ENCODE results near the gene LGI2.
A peak's percentile ranks its signal among the peaks of the same experiment; 100 is the strongest.

LGI2 gene

DNA sequence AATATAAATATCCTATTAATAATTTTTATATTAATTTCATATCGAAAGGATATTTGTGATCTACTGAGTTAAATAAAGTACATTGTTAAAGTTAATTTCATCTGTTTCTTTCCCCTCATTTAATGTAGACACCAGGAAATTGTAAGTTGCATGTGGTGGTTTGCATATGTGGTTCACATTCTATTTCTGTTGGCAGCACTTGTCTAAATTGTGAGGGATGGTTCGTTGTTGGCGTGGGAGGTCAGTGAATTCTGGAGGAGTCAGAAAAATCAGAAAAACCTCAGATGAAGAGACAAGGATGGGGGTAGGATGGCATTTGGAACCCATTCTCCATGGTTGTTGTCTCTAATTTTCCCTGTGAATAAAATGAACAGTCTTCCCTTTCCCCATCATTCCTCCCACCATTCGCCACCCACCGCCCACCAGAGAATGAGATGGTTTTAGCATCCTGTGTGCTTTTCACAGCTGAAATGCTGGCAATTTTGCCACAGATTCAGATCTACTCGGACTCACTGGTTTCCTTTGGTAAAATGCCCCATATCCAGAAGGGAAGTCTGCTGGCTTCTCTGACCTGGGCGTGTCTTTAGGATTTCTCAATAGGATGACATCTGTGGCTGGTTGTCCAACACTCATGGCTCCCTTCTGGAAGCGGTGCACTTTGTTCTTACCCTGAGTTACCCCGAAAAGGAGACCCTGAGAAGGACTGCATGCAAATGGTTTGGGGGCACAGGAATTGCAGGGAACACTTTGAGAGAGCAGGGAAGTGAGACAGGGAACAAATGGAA, 52.3 kb downstream of the LGI2 start:
- no peak overlapping the region for H2AFZ ChIP-seq (ENCODE audit: low read length)
- no peaks in the 10 kb centered on the region for H3K9me2 ChIP-seq (replicated peaks; ENCODE audit: insufficient read depth, low read length)
- no peak for DNase-seq
- H4K20me1 ChIP-seq (ENCODE audit: insufficient read depth, low read length), result no peaks in the 10 kb centered on the region
- no peaks in the 10 kb centered on the region for H3K79me2 ChIP-seq (ENCODE audit: low read length)
- no peak overlapping the region for H3K4me3 ChIP-seq (ENCODE audit: low read length)
- H3F3A ChIP-seq (ENCODE audit: insufficient read depth, low read length), result no peaks in the 10 kb centered on the region
- H3K9ac ChIP-seq (ENCODE audit: low read length), result no peak overlapping the region
- peak overlapping the region; percentile 10 for H3K4me2 ChIP-seq (ENCODE audit: low read depth, low read length)
- H3K9me3 ChIP-seq (replicated peaks; ENCODE audit: insufficient read depth, low read length), result no peaks in the 10 kb centered on the region
- H3K36me3 ChIP-seq (replicated peaks; ENCODE audit: insufficient read depth, low read length), result no peaks in the 10 kb centered on the region
- TF ChIP-seq, protein P1, sequence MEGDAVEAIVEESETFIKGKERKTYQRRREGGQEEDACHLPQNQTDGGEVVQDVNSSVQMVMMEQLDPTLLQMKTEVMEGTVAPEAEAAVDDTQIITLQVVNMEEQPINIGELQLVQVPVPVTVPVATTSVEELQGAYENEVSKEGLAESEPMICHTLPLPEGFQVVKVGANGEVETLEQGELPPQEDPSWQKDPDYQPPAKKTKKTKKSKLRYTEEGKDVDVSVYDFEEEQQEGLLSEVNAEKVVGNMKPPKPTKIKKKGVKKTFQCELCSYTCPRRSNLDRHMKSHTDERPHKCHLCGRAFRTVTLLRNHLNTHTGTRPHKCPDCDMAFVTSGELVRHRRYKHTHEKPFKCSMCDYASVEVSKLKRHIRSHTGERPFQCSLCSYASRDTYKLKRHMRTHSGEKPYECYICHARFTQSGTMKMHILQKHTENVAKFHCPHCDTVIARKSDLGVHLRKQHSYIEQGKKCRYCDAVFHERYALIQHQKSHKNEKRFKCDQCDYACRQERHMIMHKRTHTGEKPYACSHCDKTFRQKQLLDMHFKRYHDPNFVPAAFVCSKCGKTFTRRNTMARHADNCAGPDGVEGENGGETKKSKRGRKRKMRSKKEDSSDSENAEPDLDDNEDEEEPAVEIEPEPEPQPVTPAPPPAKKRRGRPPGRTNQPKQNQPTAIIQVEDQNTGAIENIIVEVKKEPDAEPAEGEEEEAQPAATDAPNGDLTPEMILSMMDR (IDR thresholded peaks at IDR 0.05; ENCODE audit: low read length), result no peak
- peaks cover 17% of the 10 kb centered on the region for H3K4me1 ChIP-seq (ENCODE audit: low read length)
- H3K27ac ChIP-seq (ENCODE audit: low read length), result no peak overlapping the region
- no peaks in the 10 kb centered on the region for H3K27me3 ChIP-seq (replicated peaks; ENCODE audit: insufficient read depth, low read length)

DNA sequence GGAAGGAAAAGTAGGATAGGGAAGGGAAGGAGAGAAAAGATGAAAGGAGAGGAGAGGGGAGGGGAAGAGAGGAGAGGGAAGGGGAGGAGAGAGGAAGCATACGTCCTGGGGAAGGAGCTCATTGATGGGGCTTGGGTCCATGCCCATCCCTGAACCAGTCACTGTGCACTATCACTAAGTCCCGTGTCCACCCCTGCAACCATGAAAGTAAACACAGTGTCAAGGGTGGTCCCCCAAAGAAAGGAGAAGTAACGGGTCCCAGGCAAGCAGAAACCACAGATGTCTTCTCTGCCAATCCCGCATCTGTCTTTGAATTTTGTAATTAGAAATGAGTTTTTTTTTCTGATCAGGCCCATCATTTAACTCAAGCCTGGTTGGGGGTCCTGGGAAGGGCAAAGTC, 55.2 kb downstream of the LGI2 start:
- H2AFZ ChIP-seq (ENCODE audit: low read length), result no peak overlapping the region
- no peaks in the 10 kb centered on the region for H4K20me1 ChIP-seq (ENCODE audit: insufficient read depth, low read length)
- H3F3A ChIP-seq (ENCODE audit: insufficient read depth, low read length), result no peaks in the 10 kb centered on the region
- no peaks in the 10 kb centered on the region for H3K9me2 ChIP-seq (replicated peaks; ENCODE audit: insufficient read depth, low read length)
- DNase-seq, result no peak
- H3K4me2 ChIP-seq (ENCODE audit: low read depth, low read length), result no peak overlapping the region
- H3K27me3 ChIP-seq (replicated peaks; ENCODE audit: insufficient read depth, low read length), result no peaks in the 10 kb centered on the region
- TF ChIP-seq, protein P1 (IDR thresholded peaks at IDR 0.05; ENCODE audit: low read length), result no peak
- TF ChIP-seq EZH2 (optimal IDR thresholded peaks at IDR 0.05; ENCODE audit: low read depth, low read length) (no peak), EZH2phosphoT487 (IDR thresholded peaks at IDR 0.05; ENCODE audit: low read length) (no peak)
- H3K36me3 ChIP-seq (replicated peaks; ENCODE audit: insufficient read depth, low read length), result no peaks in the 10 kb centered on the region
- no peaks in the 10 kb centered on the region for H3K79me2 ChIP-seq (ENCODE audit: low read length)
- H3K27ac ChIP-seq (ENCODE audit: low read length), result no peak overlapping the region
- no peak overlapping the region for H3K4me3 ChIP-seq (ENCODE audit: low read length)
- no peaks in the 10 kb centered on the region for H3K9me3 ChIP-seq (replicated peaks; ENCODE audit: insufficient read depth, low read length)
- peaks cover 17% of the 10 kb centered on the region for H3K4me1 ChIP-seq (ENCODE audit: low read length)
- no peak overlapping the region for H3K9ac ChIP-seq (ENCODE audit: low read length)

DNA sequence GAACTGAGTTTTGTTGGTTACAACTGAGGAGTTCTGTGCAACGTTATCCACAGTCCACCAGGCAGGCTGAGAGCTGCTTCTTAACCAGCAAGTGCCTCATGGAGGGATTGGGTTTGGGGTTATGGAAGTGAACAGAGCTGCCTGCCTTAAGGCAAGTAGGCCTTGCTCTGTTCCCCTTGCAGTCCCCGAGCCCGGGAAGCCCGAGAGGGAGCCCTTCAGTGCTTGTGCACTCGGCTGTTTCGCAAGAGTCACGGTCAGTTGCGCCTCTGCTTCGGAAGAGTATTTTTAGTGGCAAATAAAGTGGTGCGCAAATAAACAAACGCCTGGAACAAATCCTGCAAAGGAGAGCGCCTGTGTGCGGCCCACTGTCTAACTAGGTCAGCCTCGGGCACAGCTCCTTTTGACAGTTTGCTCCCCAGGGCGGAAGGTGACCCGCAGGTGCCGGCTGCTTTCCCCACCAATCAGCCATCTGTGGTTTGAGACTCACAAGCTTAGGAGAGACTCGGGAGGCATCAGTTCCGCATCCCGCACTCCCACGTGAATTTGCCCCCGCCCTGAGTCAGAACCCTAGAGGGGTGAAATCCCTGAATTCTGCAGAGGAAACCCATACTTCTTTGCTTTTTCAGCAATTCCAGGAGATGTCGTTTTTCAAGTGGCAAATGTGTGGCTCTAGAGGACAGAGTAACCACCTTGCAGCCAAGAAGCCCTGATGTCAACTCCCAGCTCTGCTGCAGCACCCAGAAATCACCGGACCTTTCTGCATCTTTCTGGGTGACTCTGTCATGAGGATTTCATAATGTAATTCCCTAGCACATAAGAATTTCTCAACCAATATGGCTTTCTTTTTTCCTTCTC, 56.8 kb downstream of the LGI2 start:
- Histone ChIP-seq H3K9me3 (replicated peaks; ENCODE audit: insufficient read depth, low read length) (no peaks in the 10 kb centered on the region), H3K4me2 (ENCODE audit: low read depth, low read length) (no peak overlapping the region), H4K20me1 (ENCODE audit: insufficient read depth, low read length) (no peaks in the 10 kb centered on the region), H3K27ac (ENCODE audit: low read length) (no peak overlapping the region), H3K9ac (ENCODE audit: low read length) (no peak overlapping the region), H3K36me3 (replicated peaks; ENCODE audit: insufficient read depth, low read length) (no peaks in the 10 kb centered on the region), H3K4me1 (ENCODE audit: low read length) (peaks cover 7% of the 10 kb centered on the region), H2AFZ (ENCODE audit: low read length) (no peak overlapping the region), H3F3A (ENCODE audit: insufficient read depth, low read length) (no peaks in the 10 kb centered on the region), H3K9me2 (replicated peaks; ENCODE audit: insufficient read depth, low read length) (no peaks in the 10 kb centered on the region), H3K79me2 (ENCODE audit: low read length) (no peaks in the 10 kb centered on the region), H3K27me3 (replicated peaks; ENCODE audit: insufficient read depth, low read length) (no peaks in the 10 kb centered on the region), H3K4me3 (ENCODE audit: low read length) (no peak overlapping the region)
- TF ChIP-seq EZH2 (optimal IDR thresholded peaks at IDR 0.05; ENCODE audit: low read depth, low read length) (no peak), EZH2phosphoT487 (IDR thresholded peaks at IDR 0.05; ENCODE audit: low read length) (no peak)
- TF ChIP-seq, protein P1 (IDR thresholded peaks at IDR 0.05; ENCODE audit: low read length), result no peak
- DNase-seq, result no peak

Measured in MM.1S (cell line).